WERI-Rb-1 (cell line): ENCODE data around the gene REPS2.

Experiments used
- DNase-seq: peaks from one replicate; pipeline ENCODE4 v3.0.0-alpha.2; 2020
- H3K27ac ChIP-seq: fragments of 250-450 bp; sonication (Bioruptor Pico); 2 replicates; pipeline ENCODE4 v1.5.1; 2020; ENCODE audit warnings: mild to moderate bottlenecking, moderate library complexity
- H3K27me3 ChIP-seq: fragments of 250-450 bp; sonication (Bioruptor Pico); 2 replicates; pipeline ENCODE4 v1.5.1; 2021; ENCODE audit warnings: mild to moderate bottlenecking, low read depth, moderate library complexity; ENCODE audit not compliant: insufficient read depth, severe bottlenecking
- H3K36me3 ChIP-seq: fragments of 250-450 bp; sonication (Bioruptor Pico); 2 replicates; pipeline ENCODE4 v1.5.1; 2020; ENCODE audit warnings: mild to moderate bottlenecking, moderate library complexity
- H3K4me3 ChIP-seq: 2 replicates; pipeline ENCODE4 v1.5.1; 2011; ENCODE audit warnings: low read depth, mild to moderate bottlenecking, control low read depth, low read length
- H3K9me3 ChIP-seq: fragments of 250-450 bp; sonication (Bioruptor Pico); 2 replicates; pipeline ENCODE4 v1.5.1; 2021; ENCODE audit warnings: mild to moderate bottlenecking, moderate library complexity; ENCODE audit not compliant: severe bottlenecking
- TF ChIP-seq, protein P1 (sequence below): IDR thresholded peaks from 2 replicates; pipeline ENCODE4 v1.5.1; 2011; ENCODE audit warnings: low read depth, mild to moderate bottlenecking, control low read depth, inconsistent platforms, low read length

The REPS2 gene

DNA sequence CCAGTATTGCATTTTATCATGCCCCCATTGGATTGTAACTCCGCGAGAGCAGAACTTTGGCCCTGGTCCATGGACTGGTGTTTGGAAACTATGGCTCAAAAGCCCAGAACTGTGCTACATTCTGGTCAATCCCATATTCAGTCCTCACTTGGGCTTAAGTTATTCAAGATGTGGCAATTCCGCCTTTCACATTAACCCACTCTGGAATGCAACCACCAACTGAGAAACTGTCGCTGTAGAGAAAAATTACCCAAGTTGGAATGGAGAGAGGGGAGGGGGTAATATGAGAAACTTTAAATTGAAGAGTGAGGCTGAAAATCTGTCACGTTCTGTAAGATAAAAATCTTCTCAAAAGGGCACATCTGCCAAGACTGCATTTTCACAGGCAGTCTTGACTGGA lies 239.0 kb downstream of the REPS2 start:
- Histone ChIP-seq H3K27ac (no peak overlapping the region), H3K4me3 (no peak overlapping the region), H3K9me3 (no peaks in the 10 kb centered on the region), H3K36me3 (no peaks in the 10 kb centered on the region), H3K27me3 (peaks cover 41% of the 10 kb centered on the region)
- TF ChIP-seq, protein P1, sequence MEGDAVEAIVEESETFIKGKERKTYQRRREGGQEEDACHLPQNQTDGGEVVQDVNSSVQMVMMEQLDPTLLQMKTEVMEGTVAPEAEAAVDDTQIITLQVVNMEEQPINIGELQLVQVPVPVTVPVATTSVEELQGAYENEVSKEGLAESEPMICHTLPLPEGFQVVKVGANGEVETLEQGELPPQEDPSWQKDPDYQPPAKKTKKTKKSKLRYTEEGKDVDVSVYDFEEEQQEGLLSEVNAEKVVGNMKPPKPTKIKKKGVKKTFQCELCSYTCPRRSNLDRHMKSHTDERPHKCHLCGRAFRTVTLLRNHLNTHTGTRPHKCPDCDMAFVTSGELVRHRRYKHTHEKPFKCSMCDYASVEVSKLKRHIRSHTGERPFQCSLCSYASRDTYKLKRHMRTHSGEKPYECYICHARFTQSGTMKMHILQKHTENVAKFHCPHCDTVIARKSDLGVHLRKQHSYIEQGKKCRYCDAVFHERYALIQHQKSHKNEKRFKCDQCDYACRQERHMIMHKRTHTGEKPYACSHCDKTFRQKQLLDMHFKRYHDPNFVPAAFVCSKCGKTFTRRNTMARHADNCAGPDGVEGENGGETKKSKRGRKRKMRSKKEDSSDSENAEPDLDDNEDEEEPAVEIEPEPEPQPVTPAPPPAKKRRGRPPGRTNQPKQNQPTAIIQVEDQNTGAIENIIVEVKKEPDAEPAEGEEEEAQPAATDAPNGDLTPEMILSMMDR = no peak
- DNase-seq = no peak

DNA sequence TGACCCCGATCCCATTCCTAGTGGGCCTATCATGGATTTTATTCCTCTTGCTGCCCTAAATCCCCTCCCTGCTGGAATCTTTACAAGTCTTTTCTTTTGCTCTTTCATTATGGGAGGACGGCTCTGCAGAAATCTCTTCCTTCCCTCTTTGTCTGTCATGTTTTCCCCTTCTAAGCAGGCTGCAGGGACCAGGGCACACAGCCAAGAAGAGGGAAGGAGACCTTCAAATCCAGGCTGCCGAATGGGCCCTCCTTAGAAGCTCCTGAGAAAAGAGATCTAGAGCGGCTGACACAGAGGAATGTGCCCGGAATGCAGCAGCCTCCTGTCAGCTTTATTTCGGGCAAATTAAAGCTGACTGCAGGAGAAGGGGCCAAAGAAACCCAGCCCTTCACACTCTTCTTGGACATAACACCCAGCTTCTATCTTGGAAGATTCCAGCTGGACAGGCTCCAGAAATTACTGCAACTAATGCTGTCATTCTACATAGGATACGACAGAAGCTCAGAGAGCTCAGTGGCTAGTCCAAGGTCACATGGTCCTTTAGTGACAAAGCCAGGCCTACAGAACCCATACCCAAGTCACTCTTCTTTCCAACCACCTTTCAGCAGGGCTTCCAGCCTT lies 240.8 kb downstream of the REPS2 start:
- TF ChIP-seq, protein P1 = no peak

DNA sequence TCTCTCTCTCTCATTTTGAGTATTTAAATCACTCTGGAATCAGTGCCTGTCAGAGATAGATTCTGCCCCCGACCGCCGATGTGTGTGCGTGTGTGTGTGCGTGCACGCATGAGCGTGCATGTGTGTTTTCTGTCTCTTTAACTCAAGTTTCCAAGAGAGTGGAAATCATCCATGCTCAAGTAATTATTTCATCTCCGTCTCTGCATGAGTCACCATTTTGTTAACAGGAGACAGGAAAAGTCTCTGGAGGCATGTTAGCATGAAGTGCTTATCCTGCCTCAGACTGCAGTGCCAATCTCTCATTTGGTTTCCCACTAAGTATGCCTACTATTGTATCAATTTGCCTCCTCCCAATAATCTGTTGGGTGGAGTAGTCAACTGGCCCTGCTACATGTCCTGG lies 245.6 kb downstream of the REPS2 start:
- no peaks in the 10 kb centered on the region for H3K36me3 ChIP-seq

More for the DNA sequence above, 240.8 kb downstream of the REPS2 start:
- no peaks in the 10 kb centered on the region for H3K9me3 ChIP-seq
- H3K27me3 ChIP-seq = peaks cover 39% of the 10 kb centered on the region
- no peak overlapping the region for H3K4me3 ChIP-seq
- no peaks in the 10 kb centered on the region for H3K36me3 ChIP-seq
- H3K27ac ChIP-seq = no peak overlapping the region
- no peak for DNase-seq

More for the DNA sequence above, 245.6 kb downstream of the REPS2 start:
- TF ChIP-seq, protein P1 = no peak
- Histone ChIP-seq H3K27me3 (peaks cover 52% of the 10 kb centered on the region), H3K4me3 (no peak overlapping the region), H3K9me3 (no peaks in the 10 kb centered on the region), H3K27ac (no peak overlapping the region)
- DNase-seq = no peak
